Fibroblast of lung (primary cell): Measurements from ENCODE around the gene ADAR. TPM values are rescaled to one million over a fixed set of nuclear protein-coding genes. Genes with fewer than 3 reads are reported as not detected.
A peak's percentile ranks its signal among the peaks of the same experiment; 100 is the strongest.

Experiments
- DNase-seq, 2 donors: peaks; one replicate each; pipeline versions ENCODE4 v3.0.0 to v3.0.0-alpha.2; 2010; ENCODE audit warnings: low read depth in 2 of 2
- H2AFZ ChIP-seq: 2 replicates; pipeline ENCODE4 v1.5.1; 2012; ENCODE audit warnings: low read length, control low read depth, inconsistent platforms
- H3K27ac ChIP-seq: 2 replicates; pipeline ENCODE4 v1.5.1; 2011; ENCODE audit warnings: low read length, control low read depth; ENCODE audit not compliant: insufficient read depth
- H3K27me3 ChIP-seq: 2 replicates; pipeline ENCODE4 v1.5.1; 2011; ENCODE audit warnings: mild to moderate bottlenecking, low read length; ENCODE audit not compliant: control insufficient read depth, insufficient read depth
- H3K36me3 ChIP-seq: 2 replicates; pipeline ENCODE4 v1.5.1; 2011; ENCODE audit warnings: low read length; ENCODE audit not compliant: control insufficient read depth, insufficient read depth
- H3K4me1 ChIP-seq: 2 replicates; pipeline ENCODE4 v1.5.1; 2011; ENCODE audit warnings: low read length; ENCODE audit not compliant: control insufficient read depth, insufficient read depth; ENCODE audit errors: extremely low read depth
- H3K4me2 ChIP-seq: 2 replicates; pipeline ENCODE4 v1.5.1; 2011; ENCODE audit warnings: low read length, control low read depth; ENCODE audit not compliant: insufficient read depth; ENCODE audit errors: extremely low read depth
- H3K4me3 ChIP-seq, 4 experiments: fragments of 200-600 bp in 1 of 4; sonication (generic) in 1 of 4; replicated peaks in 1 of 4; 2 replicates each; pipeline ENCODE4 v1.5.1; 2011 to 2016; ENCODE audit warnings: low read length in 4 of 4, low read depth in 3 of 4, mild to moderate bottlenecking in 3 of 4, control low read depth in 2 of 4, inconsistent platforms in 1 of 4, mixed read lengths in 1 of 4; ENCODE audit not compliant: insufficient read depth in 1 of 4; ENCODE audit errors: control extremely low read depth in 1 of 4
- H3K79me2 ChIP-seq: 2 replicates; pipeline ENCODE4 v1.5.1; 2012; ENCODE audit warnings: mild to moderate bottlenecking, low read length, inconsistent platforms; ENCODE audit not compliant: control insufficient read depth, insufficient read depth
- H3K9ac ChIP-seq: 2 replicates; pipeline ENCODE4 v1.5.1; 2011; ENCODE audit warnings: mild to moderate bottlenecking, low read length, control low read depth; ENCODE audit not compliant: insufficient read depth
- H3K9me3 ChIP-seq: 2 replicates; pipeline ENCODE4 v1.5.1; 2012; ENCODE audit warnings: low read depth, low read length; ENCODE audit not compliant: control insufficient read depth, insufficient read depth
- H4K20me1 ChIP-seq: 2 replicates; pipeline ENCODE4 v1.5.1; 2011; ENCODE audit warnings: low read length; ENCODE audit not compliant: control insufficient read depth, insufficient read depth; ENCODE audit errors: extremely low read depth
- CTCF ChIP-seq, 2 donors: IDR thresholded peaks in 1 of 2; conservative IDR thresholded peaks in 1 of 2; 1 replicate in 1 of 2; 2 replicates in 1 of 2; pipeline ENCODE4 v1.5.1; 2011 to 2012; ENCODE audit warnings: low read length in 2 of 2, control low read depth in 1 of 2, inconsistent platforms in 1 of 2, low read depth in 1 of 2, mild to moderate bottlenecking in 1 of 2
- EZH2 ChIP-seq: IDR thresholded peaks from 2 replicates; pipeline ENCODE4 v1.5.1; 2012; ENCODE audit warnings: low read length, control low read depth, mild to moderate bottlenecking; ENCODE audit errors: missing control alignments
- polyA plus RNA-seq, 2 donors: library from polyadenylated mRNA; depleted of rRNA in 1 of 2; stranded (reverse) in 1 of 2; unstranded in 1 of 2; fragments of >200 nt; gene quantifications; 2 replicates each; pipeline ENCODE4 v1.2.1, GENCODE V29; 2011 to 2012; ENCODE audit warnings: missing spikeins in 1 of 2
- total RNA-seq: library from RNA; depleted of rRNA; stranded (reverse); fragments of >200 nt; gene quantifications from 2 replicates; pipeline ENCODE4 v1.2.1, GENCODE V29; 2014

The ADAR gene
- total and polyA plus RNA-seq, 2 donors (not counting 1 experiment from before 2014, with no cell fraction given): 98.4 to 140 TPM

- H4K20me1 ChIP-seq: no peaks in the 10 kb centered on the region
- no peak overlapping the region for H3K9ac ChIP-seq
- H3K4me2 ChIP-seq: no peak overlapping the region
- H3K4me1 ChIP-seq: no peaks in the 10 kb centered on the region
- no peaks in the 10 kb centered on the region for H3K36me3 ChIP-seq
- DNase-seq: no peak
- H3K4me3 ChIP-seq: no peak overlapping the region
- H3K9me3 ChIP-seq: no peaks in the 10 kb centered on the region
- no peaks in the 10 kb centered on the region for H3K79me2 ChIP-seq
- no peak for TF ChIP-seq CTCF (conservative IDR thresholded peaks at IDR 0.05 in 1 of 2, IDR thresholded peaks at IDR 0.05 in 1 of 2; ENCODE audit: low read depth in 1 of 2, low read length in 2 of 2)
- no peak overlapping the region for H3K27ac ChIP-seq
- H2AFZ ChIP-seq: no peak overlapping the region
- H3K27me3 ChIP-seq: peaks cover 15% of the 10 kb centered on the region
Observed at GRCh38 chr1:154539486-154540483, 68.2 kb downstream of the ADAR start.

GRCh38 chr1:154536570-154536969 lies 71.4 kb downstream of the ADAR start:
- peaks cover 17% of the 10 kb centered on the region for H3K27me3 ChIP-seq
- DNase-seq: no peak
- H4K20me1 ChIP-seq: no peaks in the 10 kb centered on the region
- TF ChIP-seq EZH2 (no peak), CTCF (conservative IDR thresholded peaks at IDR 0.05 in 1 of 2, IDR thresholded peaks at IDR 0.05 in 1 of 2; ENCODE audit: low read depth in 1 of 2, low read length in 2 of 2) (no peak)
- no peak overlapping the region for H2AFZ ChIP-seq
- no peak overlapping the region for H3K4me2 ChIP-seq
- H3K4me3 ChIP-seq: no peak overlapping the region
- H3K9ac ChIP-seq: no peak overlapping the region
- no peak overlapping the region for H3K27ac ChIP-seq
- H3K79me2 ChIP-seq: no peaks in the 10 kb centered on the region
- no peaks in the 10 kb centered on the region for H3K36me3 ChIP-seq
- H3K4me1 ChIP-seq: no peaks in the 10 kb centered on the region
- no peaks in the 10 kb centered on the region for H3K9me3 ChIP-seq

- no peak overlapping the region for H3K4me3 ChIP-seq
- H3K27me3 ChIP-seq: peaks cover 11% of the 10 kb centered on the region
Observed at GRCh38 chr1:154533952-154534844, 73.8 kb downstream of the ADAR start.

More at GRCh38 chr1:154533952-154534844, 73.8 kb downstream of the ADAR start:
- no peaks in the 10 kb centered on the region for H3K9me3 ChIP-seq
- H3K79me2 ChIP-seq: no peaks in the 10 kb centered on the region
- H2AFZ ChIP-seq: no peak overlapping the region
- no peak overlapping the region for H3K4me2 ChIP-seq
- H3K9ac ChIP-seq: no peak overlapping the region
- no peak overlapping the region for H3K27ac ChIP-seq
- H3K36me3 ChIP-seq: no peaks in the 10 kb centered on the region
- TF ChIP-seq EZH2: no peak
- TF ChIP-seq CTCF (conservative IDR thresholded peaks at IDR 0.05 in 1 of 2, IDR thresholded peaks at IDR 0.05 in 1 of 2; ENCODE audit: low read depth in 1 of 2, low read length in 2 of 2): peak in 1 of 2 donors; percentile 42
- H4K20me1 ChIP-seq: no peaks in the 10 kb centered on the region
- no peaks in the 10 kb centered on the region for H3K4me1 ChIP-seq
- DNase-seq: peak; percentile 20 to 27
